H9 (cell line): ENCODE results near the gene THAP4. TPM values are rescaled to one million over a fixed set of nuclear protein-coding genes. Genes with fewer than 3 reads are reported as not detected.

Source experiments
- DNase-seq: peaks from one replicate; pipeline ENCODE4 v3.0.0-alpha.2; 2017
- H2AFZ ChIP-seq: one replicate; pipeline ENCODE4 v1.6.1; 2013; ENCODE audit warnings: mild to moderate bottlenecking, low read length, control low read depth, moderate library complexity
- H2AK5ac ChIP-seq: 2 replicates; pipeline ENCODE4 v1.6.1; 2013; ENCODE audit warnings: low read length, control low read depth, mixed read lengths; ENCODE audit not compliant: insufficient read length
- H2BK120ac ChIP-seq: one replicate; pipeline ENCODE4 v1.6.1; 2013; ENCODE audit warnings: low read depth, mild to moderate bottlenecking, low read length, control low read depth, inconsistent platforms; ENCODE audit not compliant: poor library complexity, severe bottlenecking
- H2BK12ac ChIP-seq: 2 replicates; pipeline ENCODE4 v1.6.1; 2013; ENCODE audit warnings: low read length, control low read depth, mixed read lengths, low read depth; ENCODE audit not compliant: insufficient read length
- H2BK15ac ChIP-seq: 2 replicates; pipeline ENCODE4 v1.6.1; 2013; ENCODE audit warnings: low read depth, low read length, control low read depth
- H2BK20ac ChIP-seq: one replicate; pipeline ENCODE4 v1.6.1; 2013; ENCODE audit warnings: low read depth, mild to moderate bottlenecking, low read length, control low read depth, inconsistent platforms; ENCODE audit not compliant: poor library complexity, severe bottlenecking
- H2BK5ac ChIP-seq: 2 replicates; pipeline ENCODE4 v1.6.1; 2013; ENCODE audit warnings: low read length, control low read depth, mixed read lengths; ENCODE audit not compliant: insufficient read length
- H3K14ac ChIP-seq: 2 replicates; pipeline ENCODE4 v1.6.1; 2013; ENCODE audit warnings: low read length, control low read depth; ENCODE audit not compliant: insufficient read depth
- H3K18ac ChIP-seq: 2 replicates; pipeline ENCODE4 v1.6.1; 2013; ENCODE audit warnings: low read depth, mild to moderate bottlenecking, mixed read lengths, low read length, control low read depth; ENCODE audit not compliant: insufficient read length
- H3K23ac ChIP-seq: 2 replicates; pipeline ENCODE4 v1.6.1; 2013; ENCODE audit warnings: low read length, control low read depth, mixed read lengths, low read depth; ENCODE audit not compliant: insufficient read length
- H3K23me2 ChIP-seq: 2 replicates; pipeline ENCODE4 v1.6.1; 2013; ENCODE audit warnings: low read depth, mild to moderate bottlenecking, mixed read lengths, low read length, control low read depth; ENCODE audit not compliant: insufficient read length, poor library complexity, severe bottlenecking
- H3K27ac ChIP-seq: 2 replicates; pipeline ENCODE4 v1.5.1; 2013; ENCODE audit warnings: low read length, control low read depth, mixed read lengths, low read depth; ENCODE audit not compliant: insufficient read length
- H3K27me3 ChIP-seq: 2 replicates; pipeline ENCODE4 v1.6.1; 2013; ENCODE audit warnings: low read length, control low read depth, inconsistent platforms; ENCODE audit not compliant: insufficient read depth
- H3K4ac ChIP-seq: 2 replicates; pipeline ENCODE4 v1.6.1; 2013; ENCODE audit warnings: low read depth, mild to moderate bottlenecking, control low read depth, inconsistent platforms, low read length, moderate library complexity
- H3K4me1 ChIP-seq: 2 replicates; pipeline ENCODE4 v1.6.1; 2013; ENCODE audit warnings: low read length, control low read depth, inconsistent platforms; ENCODE audit not compliant: insufficient read depth
- H3K4me2 ChIP-seq: 2 replicates; pipeline ENCODE4 v1.6.1; 2013; ENCODE audit warnings: low read length, control low read depth, mixed read lengths; ENCODE audit not compliant: insufficient read length, insufficient read depth
- H3K56ac ChIP-seq: 2 replicates; pipeline ENCODE4 v1.6.1; 2013; ENCODE audit warnings: low read depth, mild to moderate bottlenecking, mixed read lengths, low read length, control low read depth; ENCODE audit not compliant: insufficient read length
- H3K79me1 ChIP-seq: 2 replicates; pipeline ENCODE4 v1.6.1; 2013; ENCODE audit warnings: low read depth, mild to moderate bottlenecking, moderate library complexity, low read length, control low read depth, inconsistent platforms; ENCODE audit not compliant: insufficient read depth, poor library complexity, severe bottlenecking
- H3K79me2 ChIP-seq: 2 replicates; pipeline ENCODE4 v1.6.1; 2013; ENCODE audit warnings: low read length, control low read depth, inconsistent platforms; ENCODE audit not compliant: insufficient read depth
- H3K9ac ChIP-seq: 2 replicates; pipeline ENCODE4 v1.6.1; 2013; ENCODE audit warnings: low read length, control low read depth, mixed read lengths; ENCODE audit not compliant: insufficient read length; ENCODE audit errors: extremely low read depth
- H3K9me3 ChIP-seq: one replicate; pipeline ENCODE4 v1.6.1; 2013; ENCODE audit warnings: low read depth, low read length, inconsistent platforms; ENCODE audit not compliant: control insufficient read depth
- H3T11ph ChIP-seq: one replicate; pipeline ENCODE4 v1.6.1; 2013; ENCODE audit warnings: mild to moderate bottlenecking, low read length, control low read depth, inconsistent platforms
- H4K20me1 ChIP-seq: one replicate; pipeline ENCODE4 v1.6.1; 2013; ENCODE audit not compliant: control insufficient read depth, insufficient read length, insufficient read depth
- H4K5ac ChIP-seq: 2 replicates; pipeline ENCODE4 v1.6.1; 2013; ENCODE audit warnings: low read depth, mild to moderate bottlenecking, mixed read lengths, low read length, control low read depth; ENCODE audit not compliant: insufficient read length
- H4K8ac ChIP-seq: replicated peaks from 2 replicates; pipeline ENCODE4 v1.6.1; 2013; ENCODE audit warnings: low read length, control low read depth, mixed read lengths, low read depth; ENCODE audit not compliant: insufficient read length
- H4K91ac ChIP-seq: 2 replicates; pipeline ENCODE4 v1.6.1; 2013; ENCODE audit warnings: low read depth, mild to moderate bottlenecking, moderate library complexity, mixed read lengths, low read length, control low read depth; ENCODE audit not compliant: insufficient read length
- H3K27ac Mint-ChIP-seq, 3 experiments: 2 replicates in 2 of 3; 3 replicates in 1 of 3; pipeline ENCODE4 v1.8.0; 2020 to 2021; ENCODE audit warnings: mixed read lengths in 3 of 3, mild to moderate bottlenecking in 1 of 3, moderate library complexity in 1 of 3
- H3K27me3 Mint-ChIP-seq: 2 replicates; pipeline ENCODE4 v1.8.0; 2021; ENCODE audit warnings: low read depth, mild to moderate bottlenecking, moderate library complexity, mixed read lengths
- H3K36me3 Mint-ChIP-seq, 3 experiments: 2 replicates in 2 of 3; 3 replicates in 1 of 3; pipeline ENCODE4 v1.8.0; 2020 to 2021; ENCODE audit warnings: low read depth in 3 of 3, mixed read lengths in 3 of 3; ENCODE audit not compliant: insufficient read depth in 1 of 3
- H3K4me1 Mint-ChIP-seq, 2 experiments: 2 replicates each; pipeline ENCODE4 v1.8.0; 2020; ENCODE audit warnings: mixed read lengths in 2 of 2
- H3K4me3 Mint-ChIP-seq, 2 experiments: 2 replicates in 1 of 2; 3 replicates in 1 of 2; pipeline ENCODE4 v1.8.0; 2020 to 2021; ENCODE audit warnings: mild to moderate bottlenecking in 2 of 2, mixed read lengths in 2 of 2, moderate library complexity in 1 of 2
- H3K9me3 Mint-ChIP-seq, 2 experiments: 2 replicates in 1 of 2; 3 replicates in 1 of 2; pipeline ENCODE4 v1.8.0; 2020; ENCODE audit warnings: mild to moderate bottlenecking in 2 of 2, mixed read lengths in 2 of 2, moderate library complexity in 1 of 2
- WGBS: extraction: QIAGEN DNeasy Blood & Tissue Kit; methylation state at CpG from one replicate; pipeline ENCODE4 v1.1.7; 2013; ENCODE audit warnings: missing lambda C conversion rate, low lambda C conversion rate, mixed read lengths; ENCODE audit not compliant: insufficient read length; ENCODE audit errors: extremely low coverage; 5-methylcytosine and 5-hydroxymethylcytosine counted together
- total RNA-seq: library from RNA; stranded (reverse); gene quantifications from 2 replicates; pipeline ENCODE4 v1.2.1, GENCODE V29; 2021
- TF ChIP-seq, protein P1 (sequence below): fragments of 200-600 bp; sonication (generic); conservative IDR thresholded peaks from 3 replicates; pipeline ENCODE4 v1.8.0; 2021; ENCODE audit warnings: antibody characterized with exemption, mild to moderate bottlenecking

THAP4 gene
- total RNA-seq, 1 experiment from 2014 or later, result 70.6 TPM

DNA sequence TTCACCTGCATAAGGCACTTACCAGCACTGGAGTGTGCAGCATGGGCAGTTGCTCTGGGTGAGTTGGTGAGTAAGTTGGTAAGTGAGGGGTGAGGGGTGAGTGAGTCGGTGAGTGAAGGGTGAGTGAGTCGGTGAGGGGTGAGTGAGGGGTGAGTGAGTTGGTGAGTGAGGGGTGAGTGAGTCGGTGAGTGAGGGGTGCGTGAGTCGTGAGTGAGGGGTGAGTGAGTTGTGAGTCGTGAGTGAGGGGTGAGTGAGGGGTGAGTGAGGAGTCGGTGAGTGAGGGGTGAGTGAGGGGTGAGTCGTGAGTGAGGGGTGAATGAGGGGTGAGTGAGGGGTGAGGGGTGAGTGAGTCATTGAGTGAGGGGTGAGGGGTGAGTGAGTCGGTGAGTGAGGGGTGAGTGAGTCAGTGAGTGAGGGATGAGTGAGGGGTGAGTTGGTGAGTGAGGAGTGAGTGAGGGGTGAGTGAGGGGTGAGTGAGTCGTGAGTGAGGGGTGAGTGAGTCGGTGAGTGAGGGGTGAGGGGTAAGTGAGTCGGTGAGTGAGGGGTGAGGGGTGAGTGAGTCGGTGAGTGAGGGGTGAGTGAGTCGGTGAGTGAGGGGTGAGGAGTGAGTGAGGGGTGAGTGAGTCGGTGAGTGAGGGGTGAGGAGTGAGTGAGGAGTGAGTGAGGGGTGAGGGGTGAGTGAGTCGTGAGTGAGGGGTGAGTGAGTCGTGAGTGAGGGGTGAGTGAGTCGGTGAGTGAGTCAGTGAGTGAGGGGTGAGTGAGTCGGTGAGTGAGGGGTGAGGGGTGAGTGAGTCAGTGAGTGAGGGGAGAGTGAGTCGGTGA is 17.1 kb downstream of the THAP4 start:
- no peak overlapping the region for H3K4ac ChIP-seq
- H2BK5ac ChIP-seq, result no peak overlapping the region
- no peak overlapping the region for H4K5ac ChIP-seq
- no peak overlapping the region for H4K8ac ChIP-seq
- no peak overlapping the region for H2BK15ac ChIP-seq
- H2AFZ ChIP-seq, result no peak overlapping the region
- no peak overlapping the region for H3K23ac ChIP-seq
- H3K18ac ChIP-seq, result no peak overlapping the region
- 98% methylated on average over 8 of the region's 20 CpGs for WGBS
- H3K14ac ChIP-seq, result no peak overlapping the region
- H3K4me1 Mint-ChIP-seq, result peaks cover 12 to 15% of the 10 kb centered on the region in 2 experiments
- no peak overlapping the region for H2AK5ac ChIP-seq
- H3K27ac Mint-ChIP-seq, result no peak overlapping the region; a peak in 1 of 7 replicates
- H3K9me3 ChIP-seq, result no peaks in the 10 kb centered on the region
- H3K27me3 ChIP-seq, result no peaks in the 10 kb centered on the region
- no peaks in the 10 kb centered on the region; the same call in 1 of the 2 replicates for H3K79me2 ChIP-seq
- no peaks in the 10 kb centered on the region for H3K79me1 ChIP-seq
- H3K27ac ChIP-seq, result no peak overlapping the region
- peaks cover 4% of the 10 kb centered on the region; the same call in 1 of the 2 replicates for H3K4me1 ChIP-seq
- no peaks in the 10 kb centered on the region for H3K27me3 Mint-ChIP-seq
- H3K56ac ChIP-seq, result no peak overlapping the region
- H3K4me3 Mint-ChIP-seq, result no peak overlapping the region
- H2BK120ac ChIP-seq, result no peak overlapping the region
- DNase-seq, result no peak
- H3T11ph ChIP-seq, result no peak overlapping the region
- H4K91ac ChIP-seq, result no peak overlapping the region
- no peaks in the 10 kb centered on the region for H4K20me1 ChIP-seq
- no peak overlapping the region for H2BK12ac ChIP-seq
- no peak overlapping the region for H2BK20ac ChIP-seq
- no peak overlapping the region for H3K4me2 ChIP-seq
- TF ChIP-seq, protein P1, sequence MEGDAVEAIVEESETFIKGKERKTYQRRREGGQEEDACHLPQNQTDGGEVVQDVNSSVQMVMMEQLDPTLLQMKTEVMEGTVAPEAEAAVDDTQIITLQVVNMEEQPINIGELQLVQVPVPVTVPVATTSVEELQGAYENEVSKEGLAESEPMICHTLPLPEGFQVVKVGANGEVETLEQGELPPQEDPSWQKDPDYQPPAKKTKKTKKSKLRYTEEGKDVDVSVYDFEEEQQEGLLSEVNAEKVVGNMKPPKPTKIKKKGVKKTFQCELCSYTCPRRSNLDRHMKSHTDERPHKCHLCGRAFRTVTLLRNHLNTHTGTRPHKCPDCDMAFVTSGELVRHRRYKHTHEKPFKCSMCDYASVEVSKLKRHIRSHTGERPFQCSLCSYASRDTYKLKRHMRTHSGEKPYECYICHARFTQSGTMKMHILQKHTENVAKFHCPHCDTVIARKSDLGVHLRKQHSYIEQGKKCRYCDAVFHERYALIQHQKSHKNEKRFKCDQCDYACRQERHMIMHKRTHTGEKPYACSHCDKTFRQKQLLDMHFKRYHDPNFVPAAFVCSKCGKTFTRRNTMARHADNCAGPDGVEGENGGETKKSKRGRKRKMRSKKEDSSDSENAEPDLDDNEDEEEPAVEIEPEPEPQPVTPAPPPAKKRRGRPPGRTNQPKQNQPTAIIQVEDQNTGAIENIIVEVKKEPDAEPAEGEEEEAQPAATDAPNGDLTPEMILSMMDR, result no peak
- H3K9me3 Mint-ChIP-seq, result peaks cover 0 to 3% of the 10 kb centered on the region in 2 experiments; a peak in 3 of 5 replicates
- H3K36me3 Mint-ChIP-seq, result peaks cover 5 to 26% (median 13%) of the 10 kb centered on the region in 3 experiments; a peak in 6 of 7 replicates
- H3K9ac ChIP-seq, result no peak overlapping the region
- H3K23me2 ChIP-seq, result no peaks in the 10 kb centered on the region
